GM19023 (cell line): Measurements from ENCODE around the gene VAPB.
"Not testable (repeated sequence)": the region's sequence is repeated elsewhere in the genome, so short reads cannot be mapped to it uniquely, and the experiment has no call there.

Experiments
- ATAC-seq: cut with Tn5 transposase; IDR thresholded peaks from one replicate; pipeline ENCODE4 v1.9.1; 2021; ENCODE audit warnings: mild to moderate bottlenecking, moderate library complexity; ENCODE audit not compliant: unreplicated experiment

VAPB gene

DNA sequence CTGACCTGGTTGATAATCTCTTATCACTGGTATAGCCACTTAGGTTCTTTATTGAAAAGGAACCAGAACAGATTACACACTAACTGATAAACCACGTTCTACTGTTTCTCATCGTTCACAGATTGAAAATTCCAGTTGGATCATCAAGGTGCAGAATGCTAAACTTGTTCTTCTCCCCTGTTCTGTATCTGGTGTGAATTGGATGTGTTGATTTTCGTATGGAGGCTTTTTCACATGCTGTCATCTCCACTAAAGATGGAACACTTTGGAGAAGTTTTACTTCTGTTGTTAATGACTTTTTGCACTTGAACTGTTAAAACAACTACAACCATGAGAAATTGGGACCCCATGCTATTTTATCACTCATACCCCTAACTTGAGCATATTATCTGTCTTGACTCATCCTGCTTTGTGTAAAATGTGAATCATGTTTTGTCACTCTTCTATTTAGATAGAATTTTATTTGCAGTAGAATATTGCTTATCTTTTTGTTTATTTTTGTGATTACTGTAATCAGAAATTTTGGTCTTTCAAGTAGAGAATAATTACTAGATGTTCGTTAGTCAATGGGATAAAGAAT is 17.5 kb downstream of the VAPB start:
- no peak for ATAC-seq

DNA sequence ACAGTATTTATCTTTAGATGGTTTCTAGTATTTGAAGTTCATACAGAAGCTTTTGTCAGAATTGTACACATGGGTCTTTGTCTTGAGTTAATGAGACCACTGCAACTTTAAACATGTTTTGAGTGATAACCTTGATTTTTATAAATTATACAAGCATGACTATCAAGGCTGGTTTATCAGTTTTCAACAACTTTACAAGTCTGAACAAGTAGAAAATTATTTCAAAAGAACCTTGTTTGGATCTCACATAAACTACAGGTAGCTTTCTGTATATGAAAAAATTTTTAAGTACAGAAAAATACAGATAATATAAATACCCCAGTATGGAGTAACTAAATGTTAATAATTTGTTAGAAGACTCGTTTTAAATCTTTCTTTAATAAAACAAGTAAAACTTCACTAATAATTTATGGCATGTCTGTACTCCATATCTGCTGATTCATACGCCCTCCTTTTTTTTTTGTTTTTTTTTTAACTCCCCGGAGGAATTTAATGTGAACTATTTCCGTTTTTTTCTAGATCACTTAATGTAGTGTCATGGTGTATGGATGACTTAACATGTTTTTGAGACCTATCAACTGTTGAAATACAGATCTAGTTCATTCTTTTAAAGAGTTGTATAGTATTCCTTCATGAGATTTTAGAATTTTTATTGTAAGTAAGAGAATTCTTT is 18.3 kb downstream of the VAPB start:
- no peak for ATAC-seq

DNA sequence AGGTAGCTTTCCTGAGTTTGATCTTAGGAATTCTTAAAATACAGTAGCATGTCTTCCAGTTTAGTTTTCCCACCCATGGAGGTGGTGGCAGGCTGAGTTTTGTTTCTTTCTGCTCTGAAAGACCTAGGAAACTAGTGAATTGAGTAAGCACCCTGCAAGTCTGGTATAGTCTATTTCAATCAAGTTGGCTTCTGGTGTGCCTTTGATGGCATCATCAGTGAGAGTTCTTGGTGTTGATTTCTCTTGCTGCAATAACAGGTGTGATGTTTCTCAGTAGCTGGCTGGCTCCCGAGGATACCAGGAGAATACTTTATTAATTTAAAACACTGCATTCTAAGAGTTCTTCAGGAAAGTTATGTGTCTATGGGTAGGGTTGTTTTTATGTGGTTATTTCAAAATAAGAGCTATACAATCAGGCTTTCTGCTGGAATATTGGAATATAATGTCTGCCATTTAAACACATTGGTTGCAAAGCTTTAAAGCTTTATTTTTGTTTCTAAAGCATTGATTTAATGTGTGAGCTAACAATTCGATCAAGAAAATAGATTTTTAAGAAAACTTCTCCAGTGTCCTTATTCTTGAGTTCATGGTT is 19.0 kb downstream of the VAPB start:
- no peak for ATAC-seq

DNA sequence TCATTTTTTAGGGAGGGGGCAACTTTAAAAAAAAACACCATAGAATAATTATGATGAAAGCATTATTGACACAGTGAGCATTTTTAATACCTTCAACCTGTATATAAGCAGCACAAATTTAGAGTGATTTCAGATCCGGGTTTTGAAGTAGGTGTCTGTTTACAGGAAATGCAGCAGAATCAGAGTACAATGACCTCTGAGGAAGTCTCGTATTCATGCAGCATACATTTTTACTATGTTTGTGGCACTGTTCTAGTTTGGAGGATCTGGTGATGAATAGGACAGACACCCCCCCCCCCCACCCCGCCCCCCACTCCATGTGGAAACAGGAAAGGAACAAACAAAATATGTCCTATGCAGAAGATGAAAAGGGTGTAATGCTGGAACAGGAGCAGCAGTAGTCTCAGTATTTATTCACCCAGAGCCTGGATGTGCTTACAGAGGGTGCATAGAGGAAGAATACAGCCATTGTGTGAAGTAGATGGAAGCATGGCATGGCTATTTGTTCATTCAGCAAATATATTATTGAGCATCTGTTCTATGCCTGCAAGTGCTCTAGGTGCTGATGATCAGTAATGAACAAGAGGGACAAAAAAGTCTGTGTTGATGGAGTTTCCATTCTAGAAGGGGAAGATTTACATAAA is 19.7 kb downstream of the VAPB start:
- no peak for ATAC-seq

DNA sequence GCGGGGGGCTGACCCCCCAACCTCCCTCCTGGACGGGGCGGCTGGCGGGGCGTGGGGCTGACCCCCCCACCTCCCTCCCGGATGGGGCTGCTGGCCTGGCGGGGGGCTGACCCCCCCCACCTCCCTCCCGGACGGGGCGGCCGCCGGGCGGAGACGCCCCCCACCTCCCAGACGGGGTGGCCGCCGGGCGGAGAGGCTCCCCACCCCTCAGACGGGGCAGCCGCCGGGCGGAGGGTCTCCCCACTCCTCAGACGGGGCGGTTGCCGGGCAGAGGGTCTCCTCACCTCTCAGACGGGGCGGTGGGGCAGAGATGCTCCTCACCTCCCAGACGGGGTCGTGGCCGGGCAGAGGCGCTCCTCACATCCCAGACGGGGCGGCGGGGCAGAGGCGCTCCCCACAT is 25.2 kb downstream of the VAPB start:
- not testable (repeated sequence) for ATAC-seq

DNA sequence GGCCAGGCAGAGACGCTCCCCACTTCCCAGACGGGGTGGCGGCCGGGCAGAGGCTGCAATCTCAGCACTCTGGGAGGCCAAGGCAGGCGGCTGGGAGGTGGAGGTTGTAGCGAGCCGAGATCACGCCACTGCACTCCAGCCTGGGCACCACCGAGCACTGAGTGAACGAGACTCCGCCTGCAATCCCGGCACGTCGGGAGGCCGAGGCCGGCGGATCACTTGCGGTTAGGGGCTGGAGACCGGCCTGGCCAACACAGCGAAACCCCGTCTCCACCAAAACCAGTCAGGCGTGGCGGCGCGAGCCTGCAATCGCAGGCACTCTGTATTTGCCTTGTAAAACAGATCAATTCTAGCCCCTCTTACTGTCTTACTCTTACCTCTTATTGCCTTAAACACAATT is 25.8 kb downstream of the VAPB start:
- not testable (repeated sequence) for ATAC-seq

GRCh38 chr20:58416057-58416456 is 27.0 kb downstream of the VAPB start:
- ATAC-seq, result no peak

- no peak for ATAC-seq
These were observed 27.8 kb downstream of the VAPB start for GRCh38 chr20:58416835-58417234.

- ATAC-seq, result no peak
These were observed 28.4 kb downstream of the VAPB start for GRCh38 chr20:58417438-58417837.

- no peak for ATAC-seq
These were observed 30.1 kb downstream of the VAPB start for GRCh38 chr20:58418949-58419748.

GRCh38 chr20:58420798-58421496 is 31.9 kb downstream of the VAPB start:
- no peak for ATAC-seq

GRCh38 chr20:58421497-58421850 is 32.4 kb downstream of the VAPB start:
- ATAC-seq, result no peak

DNA sequence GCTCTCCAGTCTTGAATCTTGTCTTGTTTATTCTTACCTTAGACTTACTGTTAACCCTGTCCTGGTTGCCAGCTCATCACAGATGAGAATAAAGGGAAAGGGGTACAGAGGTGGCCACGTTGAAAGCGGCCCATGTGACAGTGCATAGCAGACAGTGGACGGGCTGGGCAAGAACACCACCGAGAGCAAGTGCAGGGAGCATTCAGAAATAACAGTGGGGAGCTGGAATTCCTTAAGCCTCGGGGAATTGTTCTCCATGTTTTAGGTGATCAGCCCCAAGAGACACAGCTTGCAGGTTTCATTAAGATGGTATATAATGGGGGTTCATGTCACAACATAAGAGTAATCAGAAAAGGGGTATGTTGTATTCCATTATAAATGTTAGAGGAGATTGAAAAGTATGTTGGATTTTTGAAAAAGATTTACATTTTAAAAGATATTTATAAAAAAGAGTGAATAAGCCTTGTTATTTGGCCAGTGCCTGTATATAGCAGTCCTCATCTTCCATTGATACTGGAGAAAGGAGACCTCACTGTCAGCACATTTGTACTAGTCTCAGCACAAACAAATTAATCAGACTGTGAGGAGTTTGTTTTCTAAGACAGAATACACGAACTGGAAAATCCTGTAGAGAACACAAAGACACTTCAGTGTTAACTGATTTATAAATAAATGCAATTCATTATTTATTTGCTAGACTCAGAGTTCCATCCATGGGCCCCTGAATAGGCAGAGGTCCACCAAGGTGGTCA is 35.4 kb downstream of the VAPB start:
- no peak for ATAC-seq

DNA sequence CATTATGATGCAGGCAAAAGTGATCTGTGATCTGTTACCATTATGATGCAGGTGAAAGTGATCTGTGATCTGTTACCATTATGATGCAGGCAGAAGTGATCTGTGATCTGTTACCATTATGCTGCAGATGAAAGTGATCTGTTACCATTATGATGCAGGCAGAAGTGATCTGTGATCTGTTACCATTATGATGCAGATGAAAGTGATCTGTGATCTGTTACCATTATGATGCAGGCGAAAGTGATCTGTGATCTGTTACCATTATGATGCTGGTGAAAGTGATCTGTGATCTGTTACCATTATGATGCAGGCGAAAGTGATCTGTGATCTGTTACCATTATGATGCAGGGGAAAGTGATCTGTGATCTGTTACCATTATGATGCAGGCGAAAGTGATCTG is 38.5 kb downstream of the VAPB start:
- not testable (repeated sequence) for ATAC-seq

GRCh38 chr20:58428364-58428763 is 39.3 kb downstream of the VAPB start:
- no peak for ATAC-seq

GRCh38 chr20:58429303-58429702 is 40.3 kb downstream of the VAPB start:
- ATAC-seq, result no peak

DNA sequence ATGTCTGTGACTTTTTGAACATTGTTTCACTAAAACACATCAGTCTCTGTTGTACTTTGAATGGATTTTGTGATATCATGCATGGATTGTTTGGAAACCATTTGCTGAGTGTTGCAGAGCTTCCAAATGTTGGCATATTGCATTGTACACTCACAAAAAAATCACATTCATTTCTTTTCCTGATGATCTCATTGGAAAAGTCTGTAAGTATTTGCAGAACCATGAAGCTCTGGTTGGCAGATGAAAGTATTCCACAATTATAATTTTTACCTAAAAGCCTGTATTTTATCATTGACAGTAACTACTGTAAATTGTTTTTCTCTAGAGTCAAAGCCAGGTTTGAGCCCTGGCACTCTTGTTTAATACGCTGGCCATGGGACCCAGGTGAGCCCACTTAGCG is 42.1 kb downstream of the VAPB start:
- no peak for ATAC-seq

DNA sequence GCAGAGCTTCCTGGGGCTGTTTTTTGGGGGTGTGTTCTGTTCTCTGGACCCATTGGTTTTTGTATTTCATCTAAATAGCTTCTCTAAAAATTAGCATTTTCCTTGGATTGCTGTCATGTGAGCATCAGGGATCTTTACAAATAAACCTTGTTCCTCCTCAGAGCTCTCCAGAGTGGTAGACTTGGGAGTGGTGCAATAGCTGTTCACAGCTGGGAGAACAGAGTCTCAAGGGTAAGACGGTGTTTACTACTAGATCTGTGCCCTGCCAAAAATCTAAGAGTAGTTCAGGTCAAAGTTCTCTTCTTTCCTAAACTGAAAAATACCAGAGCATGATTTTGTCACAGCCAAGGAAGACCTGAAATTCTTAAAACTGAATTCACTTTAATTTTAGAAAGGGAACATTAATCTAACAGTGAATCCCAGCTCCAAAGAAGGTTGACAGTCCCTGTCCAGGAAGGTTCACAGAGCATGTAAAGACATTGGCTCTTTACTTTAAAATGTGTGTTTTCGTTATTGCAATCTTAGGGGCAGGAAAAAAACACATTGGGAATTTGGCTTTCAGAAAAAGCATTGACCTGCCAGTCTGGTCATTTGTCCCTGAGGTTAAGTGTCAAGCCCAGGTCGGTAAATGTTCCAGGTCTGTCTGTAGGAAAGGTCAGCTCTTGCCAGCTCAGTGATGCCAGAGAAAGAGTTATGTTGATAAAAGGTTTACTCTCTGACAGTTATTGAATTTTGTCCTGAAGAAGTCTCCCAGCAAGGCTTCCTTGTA is 43.3 kb downstream of the VAPB start:
- no peak for ATAC-seq

DNA sequence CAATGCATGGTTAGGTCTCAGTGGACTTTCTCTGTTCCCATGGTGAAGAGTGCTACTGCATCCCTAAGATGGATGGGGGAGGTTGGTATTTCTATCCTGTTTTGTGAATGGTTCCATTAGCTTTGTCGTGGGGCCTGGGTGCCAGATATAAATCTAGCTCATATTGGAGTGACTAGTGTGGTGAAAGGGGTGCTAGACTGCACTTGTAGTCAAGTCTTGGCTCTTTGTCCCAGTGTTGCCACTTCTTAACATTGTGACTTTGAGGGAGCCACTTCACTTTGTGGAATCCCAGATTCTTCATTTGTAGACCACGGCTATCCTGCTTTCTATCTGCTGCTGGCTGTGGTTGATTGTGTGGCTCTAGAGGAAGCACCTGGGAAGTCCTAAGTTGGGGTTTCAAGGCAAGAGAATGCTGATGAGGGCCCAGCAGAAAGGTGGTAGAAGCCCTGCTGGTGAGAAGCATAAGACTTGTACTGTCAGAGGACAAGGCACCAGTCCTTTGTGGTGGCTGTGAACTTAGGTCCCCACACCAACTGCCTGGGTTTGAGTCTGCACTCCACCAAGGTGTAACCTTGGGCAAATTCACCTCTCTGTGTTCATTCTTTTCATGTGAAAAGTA is 44.1 kb downstream of the VAPB start:
- no peak for ATAC-seq
